Kasumi-1 (cell line): ENCODE data around the gene RBM33.

Source experiments
- DNase-seq, 2 experiments: peaks; one replicate each; lab custom pipeline; 2025; lab: John Stamatoyannopoulos, UW

The RBM33 gene

GRCh38 chr7:155770241-155770640, 125.8 kb downstream of the RBM33 start:
- DNase-seq = no peak

DNA sequence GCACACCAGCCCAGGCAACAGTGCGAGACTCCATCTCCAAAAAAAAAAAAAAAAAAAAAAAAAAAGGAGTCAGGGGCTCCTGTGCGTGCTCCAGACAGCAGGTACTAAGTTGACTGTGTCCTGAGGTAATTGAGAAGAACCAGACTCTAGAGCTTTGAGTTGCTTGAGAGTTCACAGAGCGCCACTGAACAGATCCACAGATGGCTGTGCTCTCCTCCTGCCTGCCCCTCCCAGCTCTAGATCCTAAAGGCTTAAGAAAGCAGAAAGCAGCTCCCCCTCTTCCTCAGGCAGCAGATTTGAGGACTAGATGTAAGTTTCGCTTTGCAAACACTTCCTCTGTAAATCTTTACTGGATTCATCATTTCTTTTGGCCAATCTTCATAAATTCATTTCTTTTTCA, 129.1 kb downstream of the RBM33 start:
- no peak for DNase-seq

- no peak for DNase-seq
These were observed 130.5 kb downstream of the RBM33 start for GRCh38 chr7:155774947-155775346.

- no peak for DNase-seq
These were observed 131.2 kb downstream of the RBM33 start for GRCh38 chr7:155775691-155776090.

GRCh38 chr7:155776606-155777005, 132.1 kb downstream of the RBM33 start:
- no peak for DNase-seq

- no peak for DNase-seq
These were observed 133.9 kb downstream of the RBM33 start for GRCh38 chr7:155778349-155778748.

- DNase-seq = no peak
These were observed 136.4 kb downstream of the RBM33 start for GRCh38 chr7:155780884-155781283.

GRCh38 chr7:155781433-155781832, 137.0 kb downstream of the RBM33 start:
- DNase-seq = no peak

- no peak for DNase-seq
These were observed 138.0 kb downstream of the RBM33 start for GRCh38 chr7:155782466-155782865.

DNA sequence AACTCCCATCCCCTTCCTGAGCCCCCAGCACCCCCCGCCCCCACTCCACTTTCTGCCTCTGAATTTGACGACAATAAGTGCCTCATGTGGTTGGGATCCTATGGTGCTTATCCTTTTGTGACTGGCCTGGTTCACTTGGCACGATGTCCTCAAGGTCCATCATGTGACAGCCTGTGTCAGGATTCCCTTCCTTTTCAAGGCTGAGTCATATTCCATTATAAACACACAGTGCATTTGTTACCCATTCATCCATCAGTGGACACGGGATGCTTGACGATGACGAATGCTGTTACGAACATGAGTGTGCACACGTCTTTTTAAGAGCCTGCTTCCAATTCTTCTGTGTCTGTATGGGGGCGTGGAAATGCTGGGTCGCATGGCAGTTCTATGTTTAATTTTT, 141.1 kb downstream of the RBM33 start:
- no peak for DNase-seq

DNA sequence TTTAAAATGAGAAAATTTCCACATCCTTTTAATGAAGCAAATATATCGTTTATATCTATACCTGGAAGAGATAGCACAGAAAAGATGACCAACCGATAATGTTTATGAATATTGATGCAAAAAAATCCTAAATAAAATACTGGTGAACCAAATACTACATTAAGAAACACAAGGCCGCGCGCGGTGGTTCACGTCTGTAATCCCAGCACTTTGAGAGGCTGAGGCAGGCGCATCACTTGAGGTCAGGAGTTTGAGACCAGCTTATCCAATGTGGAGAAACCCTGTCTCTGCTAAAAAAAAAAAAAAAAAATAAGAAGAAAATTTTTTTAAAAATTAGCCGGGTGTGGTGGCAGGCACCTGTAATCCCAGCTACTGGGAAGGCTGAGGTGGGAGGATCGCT, 142.0 kb downstream of the RBM33 start:
- no peak for DNase-seq

DNA sequence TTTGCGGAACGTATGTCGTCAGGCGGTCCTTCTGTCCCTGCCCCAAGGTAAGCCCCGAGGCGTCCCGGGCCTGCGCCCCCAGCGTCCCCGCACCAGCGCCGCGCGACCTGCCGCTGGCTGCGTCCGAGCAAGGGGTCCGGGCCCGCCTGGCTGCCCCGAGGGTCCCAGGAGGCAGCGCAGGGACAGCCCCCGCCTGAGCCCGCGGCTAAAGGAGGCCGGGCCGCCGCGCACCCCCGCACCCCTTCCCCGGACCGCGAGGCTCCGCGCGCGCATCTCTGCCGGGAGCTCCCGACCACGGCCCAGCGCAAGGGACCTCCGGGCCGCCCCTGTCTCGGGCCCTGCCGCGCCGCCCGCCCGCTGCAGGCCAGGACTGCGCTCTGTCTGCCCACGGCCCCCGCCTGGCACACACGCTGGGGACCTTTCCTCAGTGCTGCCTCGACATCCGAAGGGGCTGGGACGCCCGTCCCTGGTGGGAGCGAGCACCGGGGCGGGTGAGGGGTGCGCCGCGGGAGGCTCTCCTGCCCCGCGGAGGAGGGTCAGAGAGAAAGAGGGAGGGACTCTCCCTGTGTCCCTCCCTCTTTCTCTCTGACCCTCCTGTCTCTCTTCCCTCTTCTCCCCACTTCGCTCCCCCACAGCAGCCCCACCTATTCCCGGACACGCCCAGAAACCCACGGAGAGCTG, 142.8 kb downstream of the RBM33 start:
- DNase-seq = peak in 1 of 2 experiments; percentile 10

DNA sequence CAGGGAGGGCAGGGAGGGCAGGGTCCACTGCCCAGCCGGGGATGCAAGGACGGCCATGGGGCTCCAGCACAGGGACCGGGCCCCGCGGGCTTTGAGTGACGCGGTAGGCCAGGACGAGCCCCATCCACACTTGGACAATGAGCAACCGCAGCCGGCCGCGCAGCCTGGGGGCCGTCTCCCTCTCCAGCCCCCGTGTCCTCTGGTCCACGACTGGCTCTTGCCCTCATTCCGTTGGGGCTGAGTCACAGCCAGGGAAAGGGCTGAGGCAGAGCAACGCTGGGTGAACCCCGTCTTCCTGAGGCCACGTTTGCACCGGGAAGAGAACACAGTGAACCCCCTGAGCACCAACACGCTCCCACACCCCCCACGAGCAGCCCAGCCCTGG, 144.1 kb downstream of the RBM33 start:
- no peak for DNase-seq

DNA sequence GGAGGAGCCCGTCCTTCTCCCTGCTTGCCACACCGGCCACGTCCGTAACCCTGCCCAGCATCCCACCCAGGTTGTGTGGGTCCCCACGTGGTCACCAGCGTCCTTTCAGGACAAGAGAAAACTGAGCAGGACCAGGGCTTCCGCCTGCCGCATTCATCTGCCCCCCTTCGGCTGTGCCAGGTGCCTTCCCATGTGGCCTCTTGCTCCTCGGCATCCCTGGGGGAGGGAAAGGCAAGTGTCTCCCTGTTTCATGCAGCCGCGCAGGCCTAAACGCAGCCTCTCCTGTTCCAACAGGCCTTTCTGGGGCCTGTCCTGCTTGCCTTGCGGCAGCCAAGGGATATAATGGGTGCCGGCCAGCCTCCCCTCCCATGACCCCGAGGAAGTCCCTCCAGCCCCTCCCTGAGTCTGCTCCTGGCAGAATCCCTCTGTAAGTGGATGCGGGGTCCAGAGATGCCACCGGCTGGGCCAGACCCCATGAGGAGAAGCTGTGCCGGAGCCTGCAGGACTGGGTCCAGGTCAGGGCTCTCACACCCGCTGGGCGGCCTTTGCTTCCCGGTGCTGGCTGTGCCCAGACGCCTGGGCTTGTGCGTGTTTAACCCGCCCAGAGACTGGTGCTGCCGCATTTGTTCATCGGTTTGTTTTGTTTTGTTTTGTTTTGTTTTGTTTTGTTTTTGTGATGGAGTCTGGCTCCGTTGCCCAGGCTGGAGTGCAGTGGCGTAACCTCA, 144.7 kb downstream of the RBM33 start:
- DNase-seq = no peak

- no peak for DNase-seq
These were observed 146.2 kb downstream of the RBM33 start for GRCh38 chr7:155790666-155791065.

DNA sequence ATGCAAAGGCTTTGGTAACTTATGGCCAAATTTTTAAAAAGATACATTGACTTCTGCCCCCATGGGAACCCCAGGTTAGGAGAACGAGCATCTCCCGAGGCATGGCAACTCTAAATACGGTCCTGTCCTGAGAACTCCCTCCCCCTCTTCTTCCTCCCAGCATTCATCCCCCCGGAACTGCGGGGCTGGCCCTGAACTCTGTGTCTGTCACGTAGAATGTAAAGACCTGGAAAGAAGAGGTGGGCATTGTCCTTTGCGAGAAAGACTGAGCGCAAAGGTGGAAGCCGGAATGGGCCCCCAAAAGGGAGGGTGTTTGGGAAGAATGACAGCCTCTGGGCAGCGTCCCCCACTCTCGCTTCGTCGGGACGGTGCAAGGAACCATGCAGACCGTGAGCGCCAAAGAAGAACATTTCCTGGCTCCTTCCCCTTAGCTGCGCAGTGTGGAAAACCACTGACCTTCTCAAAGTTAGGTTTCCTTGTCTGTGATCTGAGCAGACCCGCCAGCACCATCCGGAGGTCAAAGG, 146.8 kb downstream of the RBM33 start:
- DNase-seq = no peak

DNA sequence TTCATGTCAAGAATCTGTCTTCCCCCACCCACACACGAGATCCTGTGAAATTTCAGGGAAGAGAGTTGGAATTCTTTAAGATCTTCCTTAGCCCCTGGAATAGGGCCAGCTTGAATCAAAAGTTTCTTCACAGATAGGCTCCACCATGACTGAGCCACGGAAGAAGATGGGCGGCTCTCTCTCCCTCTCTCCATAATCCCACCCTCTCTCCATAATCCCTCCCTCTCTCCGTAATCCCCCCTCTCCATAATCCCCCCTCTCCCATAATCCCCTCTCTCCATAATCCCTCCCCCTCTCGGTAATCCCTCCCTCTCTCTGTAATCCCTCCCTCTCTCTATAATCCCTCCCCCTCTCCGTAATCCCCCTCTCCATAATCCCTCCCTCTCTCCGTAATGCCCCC, 147.4 kb downstream of the RBM33 start:
- no peak for DNase-seq

- no peak for DNase-seq
These were observed 148.0 kb downstream of the RBM33 start for GRCh38 chr7:155792315-155792960.

- DNase-seq = no peak
These were observed 148.6 kb downstream of the RBM33 start for GRCh38 chr7:155792999-155793560.

- DNase-seq = no peak
These were observed 149.3 kb downstream of the RBM33 start for GRCh38 chr7:155793720-155794119.

DNA sequence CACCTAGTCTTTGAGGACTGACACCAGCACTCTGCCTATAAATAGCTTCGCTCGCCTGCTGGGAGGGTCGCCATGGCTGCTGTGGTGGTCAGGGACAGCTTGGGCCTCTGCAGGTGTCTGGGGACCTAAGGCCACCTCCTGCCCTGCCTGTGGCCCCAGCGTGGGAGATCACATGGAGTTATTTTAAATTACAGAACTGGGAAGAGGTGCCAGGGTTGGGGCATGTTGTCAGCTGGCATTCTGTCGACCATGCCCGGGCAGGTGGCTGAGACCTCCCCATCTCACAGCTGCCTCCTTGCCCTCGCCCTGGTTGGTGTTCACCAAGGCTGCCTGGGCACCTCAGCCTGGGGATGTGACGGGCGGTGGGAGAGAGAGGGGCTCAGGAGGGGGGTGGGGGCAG, 149.7 kb downstream of the RBM33 start:
- DNase-seq = no peak

GRCh38 chr7:155795401-155795800, 150.9 kb downstream of the RBM33 start:
- no peak for DNase-seq

GRCh38 chr7:155795951-155796350, 151.5 kb downstream of the RBM33 start:
- no peak for DNase-seq
